ENCODE measurements around the gene CLCN3. TPM values are rescaled to one million over a fixed set of nuclear protein-coding genes. Genes with fewer than 3 reads are reported as not detected.
"Not testable (repeated sequence)": the region's sequence is repeated elsewhere in the genome, so short reads cannot be mapped to it uniquely, and the experiment has no call there.

Gene CLCN3
- total RNA-seq, 2 experiments from 2014 or later: 17.8 to 42.0 TPM

DNA sequence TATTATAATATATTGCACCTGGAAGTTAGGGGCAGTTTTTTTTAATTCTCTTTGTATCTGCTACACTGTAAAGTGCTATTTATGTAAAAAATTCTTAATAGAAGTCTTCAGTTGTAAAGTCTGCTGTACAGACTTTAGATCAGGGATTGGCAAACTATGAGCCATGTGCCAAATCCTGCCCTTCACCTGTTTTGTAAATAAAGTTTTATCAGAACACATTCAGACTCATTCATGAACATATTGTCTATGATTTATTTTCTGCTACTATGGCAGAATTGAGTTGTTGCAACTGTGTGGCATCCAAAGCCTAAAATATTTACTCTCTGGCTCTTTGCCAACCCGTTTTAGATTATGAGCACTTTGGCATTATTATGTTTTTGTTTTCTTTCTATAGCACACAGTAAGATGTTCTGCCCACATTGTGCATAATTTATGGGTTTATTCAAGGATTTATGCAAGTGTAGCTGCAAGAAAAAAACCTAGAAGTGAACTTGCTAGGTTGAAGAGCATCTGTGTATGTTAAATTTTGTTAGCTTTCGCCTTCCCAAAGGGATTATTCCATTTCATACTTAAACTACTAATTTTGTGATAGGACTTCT, 56.9 kb downstream of the CLCN3 start:
- Histone ChIP-seq H3K4me1 (ENCODE audit: insufficient read depth, low read length, poor library complexity, severe bottlenecking) (no peaks in the 10 kb centered on the region), H3K36me3 (ENCODE audit: insufficient read depth, low read length) (peaks cover 35% of the 10 kb centered on the region), H2AFZ (ENCODE audit: low read length) (no peak overlapping the region), H3K79me2 (ENCODE audit: insufficient read depth, low read depth, low read length) (peaks cover 19% of the 10 kb centered on the region; the same call in 1 of the 2 replicates), H3K4me2 (ENCODE audit: low read length) (no peak overlapping the region), H4K20me1 (ENCODE audit: insufficient read depth, low read length) (no peaks in the 10 kb centered on the region), H3K27ac (ENCODE audit: low read depth, low read length, poor library complexity, severe bottlenecking) (no peak overlapping the region), H3K9me2 (ENCODE audit: insufficient read depth, low read length) (no peaks in the 10 kb centered on the region), H3K9me3 (ENCODE audit: low read length) (peaks cover 7% of the 10 kb centered on the region), H3K4me3 (ENCODE audit: low read depth, low read length, poor library complexity, severe bottlenecking) (no peak overlapping the region)
- BruUV-seq (replicated peaks): no TSS peak
- intact Hi-C loops (cut with micrococcal nuclease; ENCODE audit: unreplicated experiment): no loop called here
- POLR2A ChIA-PET: interaction anchor here (0.6 to 1.2 kb wide), 4 partner anchors 9 to 193 kb away, joined by 3 to 4 read pairs (median 3); no protein-coding TSS in a partner anchor
- TF ChIP-seq EZH2phosphoT487 (IDR thresholded peaks at IDR 0.05; ENCODE audit: borderline replicate concordance, low read depth, low read length): no peak
- TF ChIP-seq, protein P1, sequence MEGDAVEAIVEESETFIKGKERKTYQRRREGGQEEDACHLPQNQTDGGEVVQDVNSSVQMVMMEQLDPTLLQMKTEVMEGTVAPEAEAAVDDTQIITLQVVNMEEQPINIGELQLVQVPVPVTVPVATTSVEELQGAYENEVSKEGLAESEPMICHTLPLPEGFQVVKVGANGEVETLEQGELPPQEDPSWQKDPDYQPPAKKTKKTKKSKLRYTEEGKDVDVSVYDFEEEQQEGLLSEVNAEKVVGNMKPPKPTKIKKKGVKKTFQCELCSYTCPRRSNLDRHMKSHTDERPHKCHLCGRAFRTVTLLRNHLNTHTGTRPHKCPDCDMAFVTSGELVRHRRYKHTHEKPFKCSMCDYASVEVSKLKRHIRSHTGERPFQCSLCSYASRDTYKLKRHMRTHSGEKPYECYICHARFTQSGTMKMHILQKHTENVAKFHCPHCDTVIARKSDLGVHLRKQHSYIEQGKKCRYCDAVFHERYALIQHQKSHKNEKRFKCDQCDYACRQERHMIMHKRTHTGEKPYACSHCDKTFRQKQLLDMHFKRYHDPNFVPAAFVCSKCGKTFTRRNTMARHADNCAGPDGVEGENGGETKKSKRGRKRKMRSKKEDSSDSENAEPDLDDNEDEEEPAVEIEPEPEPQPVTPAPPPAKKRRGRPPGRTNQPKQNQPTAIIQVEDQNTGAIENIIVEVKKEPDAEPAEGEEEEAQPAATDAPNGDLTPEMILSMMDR (conservative IDR thresholded peaks at IDR 0.05; ENCODE audit: low read length): no peak
- DNase-seq (ENCODE audit: low spot score): no peak
- CTCF ChIA-PET (ENCODE audit: unreplicated experiment): no interaction called here

DNA sequence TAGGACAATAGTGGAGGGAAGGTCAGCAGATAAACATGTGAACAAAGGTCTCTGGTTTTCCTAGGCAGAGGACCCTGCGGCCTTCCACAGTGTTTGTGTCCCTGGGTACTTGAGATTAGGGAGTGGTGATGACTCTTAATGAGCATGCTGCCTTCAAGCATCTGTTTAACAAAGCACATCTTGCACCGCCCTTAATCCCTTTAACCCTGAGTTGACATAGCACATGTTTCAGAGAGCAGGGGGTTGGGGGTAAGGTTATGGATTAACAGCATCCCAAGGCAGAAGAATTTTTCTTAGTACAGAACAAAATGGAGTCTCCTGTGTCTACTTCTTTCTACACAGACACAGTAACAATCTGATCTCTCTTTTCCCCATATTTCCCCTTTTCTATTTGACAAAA, 58.1 kb downstream of the CLCN3 start:
- H4K20me1 ChIP-seq (ENCODE audit: insufficient read depth, low read length); intact Hi-C loops (cut with micrococcal nuclease; ENCODE audit: unreplicated experiment); H3K9me3 ChIP-seq (ENCODE audit: low read length); DNase-seq (ENCODE audit: low spot score); BruUV-seq (replicated peaks); CTCF ChIA-PET (ENCODE audit: unreplicated experiment); H3K4me3 ChIP-seq (ENCODE audit: low read depth, low read length, poor library complexity, severe bottlenecking); POLR2A ChIA-PET; H2AFZ ChIP-seq (ENCODE audit: low read length); H3K4me1 ChIP-seq (ENCODE audit: insufficient read depth, low read length, poor library complexity, severe bottlenecking); H3K4me2 ChIP-seq (ENCODE audit: low read length); H3K9me2 ChIP-seq (ENCODE audit: insufficient read depth, low read length); H3K27ac ChIP-seq (ENCODE audit: low read depth, low read length, poor library complexity, severe bottlenecking): not testable (repeated sequence)
- Histone ChIP-seq H3K79me2 (ENCODE audit: insufficient read depth, low read depth, low read length) (peaks cover 19% of the 10 kb centered on the region; the same call in 1 of the 2 replicates), H3K36me3 (ENCODE audit: insufficient read depth, low read length) (peaks cover 47% of the 10 kb centered on the region)

- H3K36me3 ChIP-seq (ENCODE audit: insufficient read depth, low read length): peaks cover 52% of the 10 kb centered on the region
- H3K9me2 ChIP-seq (ENCODE audit: insufficient read depth, low read length); H3K4me1 ChIP-seq (ENCODE audit: insufficient read depth, low read length, poor library complexity, severe bottlenecking); H3K27ac ChIP-seq (ENCODE audit: low read depth, low read length, poor library complexity, severe bottlenecking); BruUV-seq (replicated peaks); H3K9me3 ChIP-seq (ENCODE audit: low read length); H3K4me3 ChIP-seq (ENCODE audit: low read depth, low read length, poor library complexity, severe bottlenecking); POLR2A ChIA-PET; intact Hi-C loops (cut with micrococcal nuclease; ENCODE audit: unreplicated experiment); H3K4me2 ChIP-seq (ENCODE audit: low read length); H2AFZ ChIP-seq (ENCODE audit: low read length); DNase-seq (ENCODE audit: low spot score); CTCF ChIA-PET (ENCODE audit: unreplicated experiment); H4K20me1 ChIP-seq (ENCODE audit: insufficient read depth, low read length): not testable (repeated sequence)
- H3K79me2 ChIP-seq (ENCODE audit: insufficient read depth, low read depth, low read length): peaks cover 19% of the 10 kb centered on the region; the same call in 1 of the 2 replicates
Observed at GRCh38 chr4:169678951-169679591, 58.7 kb downstream of the CLCN3 start.

Data from OCI-LY7 (cell line).